ENCODE measurements around the gene PTER. TPM values are rescaled to one million over a fixed set of nuclear protein-coding genes. Genes with fewer than 3 reads are reported as not detected.

PTER gene
- total RNA-seq, 1 donor, result 5.6 TPM

- DNase-seq (ENCODE audit: low read depth), result peak; percentile 45
- no peak overlapping the region for H3K4me3 ChIP-seq (ENCODE audit: low read depth, low read length)
- TF ChIP-seq CTCF (IDR thresholded peaks at IDR 0.05; ENCODE audit: insufficient read depth, low read depth, low read length), result peak; percentile 82
Measured at GRCh38 chr10:16545116-16545736, 108.4 kb downstream of the PTER start.

GRCh38 chr10:16547973-16548372, 111.2 kb downstream of the PTER start:
- no peak for TF ChIP-seq CTCF (IDR thresholded peaks at IDR 0.05; ENCODE audit: insufficient read depth, low read depth, low read length)
- no peak overlapping the region for H3K4me3 ChIP-seq (ENCODE audit: low read depth, low read length)
- DNase-seq (ENCODE audit: low read depth), result no peak

- no peak overlapping the region for H3K4me3 ChIP-seq (ENCODE audit: low read depth, low read length)
- DNase-seq (ENCODE audit: low read depth), result no peak
- no peak for TF ChIP-seq CTCF (IDR thresholded peaks at IDR 0.05; ENCODE audit: insufficient read depth, low read depth, low read length)
Measured at GRCh38 chr10:16559236-16559773, 122.5 kb downstream of the PTER start.

GRCh38 chr10:16562891-16563290, 126.1 kb downstream of the PTER start:
- no peak overlapping the region for H3K4me3 ChIP-seq (ENCODE audit: low read depth, low read length)
- TF ChIP-seq CTCF (IDR thresholded peaks at IDR 0.05; ENCODE audit: insufficient read depth, low read depth, low read length), result no peak

More at GRCh38 chr10:16562891-16563290, 126.1 kb downstream of the PTER start:
- no peak for DNase-seq (ENCODE audit: low read depth)

Small RNAs within 50 kb of the gene (small RNA-seq; reads per million reads assigned to genes)
- 13.5 reads per million, percentile 92 among the genes with 10 or more reads in this experiment for gene RNU2-18P

Other genes starting within 250 kb of the PTER start
- gene C1QL3, start 84.9 kb downstream of the PTER start, total RNA-seq, result not detected in 2 replicates